Smooth muscle cell (in vitro differentiated cells): ENCODE measurements around the gene GCHFR. TPM values are rescaled to one million over a fixed set of nuclear protein-coding genes. Genes with fewer than 3 reads are reported as not detected.

Experiments used
- DNase-seq: peaks from one replicate; lab custom pipeline; 2025; ENCODE audit not compliant: unreplicated experiment; lab: John Stamatoyannopoulos, UW
- H2AFZ ChIP-seq: fragments of 200-600 bp; sonication (generic); 2 replicates; pipeline ENCODE4 v1.6.0; 2016; ENCODE audit warnings: antibody characterized with exemption, low read depth, mild to moderate bottlenecking
- H3F3A ChIP-seq: fragments of 200-600 bp; sonication (generic); 2 replicates; pipeline ENCODE4 v1.6.0; 2017; ENCODE audit warnings: antibody characterized with exemption, low read depth
- H3K27ac ChIP-seq: fragments of 200-600 bp; sonication (generic); 2 replicates; pipeline ENCODE4 v1.5.1; 2016; ENCODE audit warnings: low read depth, mild to moderate bottlenecking
- H3K27me3 ChIP-seq: fragments of 200-600 bp; sonication (generic); 2 replicates; pipeline ENCODE4 v1.6.1; 2016; ENCODE audit warnings: low read depth, mild to moderate bottlenecking
- H3K36me3 ChIP-seq: fragments of 200-600 bp; sonication (generic); 2 replicates; pipeline ENCODE4 v1.5.1; 2016; ENCODE audit warnings: low read depth
- H3K4me1 ChIP-seq: fragments of 200-600 bp; sonication (generic); 2 replicates; pipeline ENCODE4 v1.5.1; 2016; ENCODE audit warnings: low read depth
- H3K4me2 ChIP-seq: fragments of 200-600 bp; sonication (generic); 2 replicates; pipeline ENCODE4 v1.6.0; 2016; ENCODE audit warnings: mild to moderate bottlenecking
- H3K4me3 ChIP-seq: fragments of 200-600 bp; sonication (generic); 2 replicates; pipeline ENCODE4 v1.5.1; 2016; ENCODE audit warnings: mild to moderate bottlenecking
- H3K79me2 ChIP-seq: fragments of 200-600 bp; sonication (generic); 2 replicates; pipeline ENCODE4 v1.6.0; 2016; ENCODE audit warnings: low read depth, mild to moderate bottlenecking
- H3K9ac ChIP-seq: fragments of 200-600 bp; sonication (generic); 2 replicates; pipeline ENCODE4 v1.6.0; 2016; ENCODE audit warnings: low read depth
- H3K9me3 ChIP-seq: fragments of 200-600 bp; sonication (generic); replicated peaks from 2 replicates; pipeline ENCODE4 v1.5.1; 2016; ENCODE audit warnings: low read depth
- H4K20me1 ChIP-seq: fragments of 200-600 bp; sonication (generic); 2 replicates; pipeline ENCODE4 v1.6.0; 2016; ENCODE audit warnings: low read depth
- CTCF ChIP-seq: fragments of 200-600 bp; sonication (generic); IDR thresholded peaks from 2 replicates; pipeline ENCODE4 v1.5.1; 2017; ENCODE audit warnings: borderline replicate concordance, mild to moderate bottlenecking, antibody characterized with exemption; ENCODE audit not compliant: insufficient read depth, poor library complexity, severe bottlenecking
- WGBS: methylation state at CpG from one replicate; pipeline ENCODE4 v1.1.7; 2016; ENCODE audit warnings: low lambda C conversion rate; 5-methylcytosine and 5-hydroxymethylcytosine counted together
- polyA plus RNA-seq: library from polyadenylated mRNA; unstranded; fragments of >200 nt; fragmentation: Nextera tagmentation; extraction: Ambion mirVana; gene quantifications from 2 replicates; pipeline ENCODE4 v1.2.1, GENCODE V29; 2016
- small RNA-seq: library from RNA; depleted of rRNA; stranded (forward); fragments of <200 nt; gene quantifications from one replicate; pipeline ENCODE3, GENCODE V24; 2014
- total RNA-seq: library from RNA; depleted of rRNA; stranded (reverse); fragments of >200 nt; gene quantifications from 2 replicates; pipeline ENCODE4 v1.2.3, GENCODE V29; 2014

The GCHFR gene
- total and polyA plus RNA-seq, 2 experiments from 2014 or later = 8.9 to 9.1 TPM

- no peak overlapping the region for H3K9ac ChIP-seq
- no peaks in the 10 kb centered on the region for H3K27me3 ChIP-seq
- peaks cover 5% of the 10 kb centered on the region for H3K79me2 ChIP-seq
- no peaks in the 10 kb centered on the region for H3F3A ChIP-seq
- no peak for DNase-seq
- H4K20me1 ChIP-seq = no peaks in the 10 kb centered on the region
- H3K27ac ChIP-seq = no peak overlapping the region
- no peak overlapping the region for H3K4me3 ChIP-seq
- TF ChIP-seq CTCF = no peak
- no peak overlapping the region for H2AFZ ChIP-seq
- H3K9me3 ChIP-seq = no peaks in the 10 kb centered on the region
- no peak overlapping the region for H3K4me2 ChIP-seq
- H3K4me1 ChIP-seq = no peaks in the 10 kb centered on the region
- WGBS = 95% methylated on average over 12 of the region's 12 CpGs
- H3K36me3 ChIP-seq = no peaks in the 10 kb centered on the region
Observed at GRCh38 chr15:40812721-40813425, 49.0 kb downstream of the GCHFR start.

- WGBS = 87% methylated on average over 4 of the region's 4 CpGs
- H3F3A ChIP-seq = no peaks in the 10 kb centered on the region
- H3K27ac ChIP-seq = no peak overlapping the region
- no peaks in the 10 kb centered on the region for H3K79me2 ChIP-seq
- no peaks in the 10 kb centered on the region for H4K20me1 ChIP-seq
- H3K4me1 ChIP-seq = no peaks in the 10 kb centered on the region
- no peaks in the 10 kb centered on the region for H3K27me3 ChIP-seq
- H2AFZ ChIP-seq = no peak overlapping the region
- no peak overlapping the region for H3K4me2 ChIP-seq
- no peak overlapping the region for H3K4me3 ChIP-seq
- TF ChIP-seq CTCF = no peak
- no peaks in the 10 kb centered on the region for H3K36me3 ChIP-seq
- no peak overlapping the region for H3K9ac ChIP-seq
- no peaks in the 10 kb centered on the region for H3K9me3 ChIP-seq
- no peak for DNase-seq
Observed at GRCh38 chr15:40815042-40815698, 51.3 kb downstream of the GCHFR start.

Small RNA genes lying within 50 kb of the gene (small RNA-seq; reads per million reads assigned to genes)
- not detected for gene SUMO2P15

Other genes starting within 250 kb of the GCHFR start
- 16.2 and 25.5 TPM in 2 replicates for gene CCDC32, start 199.0 kb upstream of the GCHFR start, total RNA-seq
- 19.3 and 20.6 TPM in 2 replicates for gene CCDC32, start 199.0 kb upstream of the GCHFR start, polyA plus RNA-seq
- 6.8 and 7.3 TPM in 2 replicates for gene RPUSD2, start 194.8 kb upstream of the GCHFR start, total RNA-seq
- 13.3 and 17.6 TPM in 2 replicates for gene RPUSD2, start 194.8 kb upstream of the GCHFR start, polyA plus RNA-seq
- gene KNL1, start 169.8 kb upstream of the GCHFR start, total RNA-seq = 7.2 and 10.8 TPM in 2 replicates
- gene KNL1, start 169.8 kb upstream of the GCHFR start, polyA plus RNA-seq = 1.5 and 3.1 TPM in 2 replicates
- gene RAD51, start 68.9 kb upstream of the GCHFR start, total RNA-seq = 9.2 and 9.7 TPM in 2 replicates
- 10.7 and 15.2 TPM in 2 replicates for gene RAD51, start 68.9 kb upstream of the GCHFR start, polyA plus RNA-seq
- gene RMDN3, start 8.8 kb upstream of the GCHFR start, total RNA-seq = 11.0 and 12.8 TPM in 2 replicates
- 20.0 and 25.1 TPM in 2 replicates for gene RMDN3, start 8.8 kb upstream of the GCHFR start, polyA plus RNA-seq
- 0.09 and 0.63 TPM in 2 replicates for gene C15orf62, start 5.9 kb downstream of the GCHFR start, total RNA-seq
- gene C15orf62, start 5.9 kb downstream of the GCHFR start, polyA plus RNA-seq = 0.35 and 0.74 TPM in 2 replicates
- 16.5 and 18.1 TPM in 2 replicates for gene ZFYVE19, start 43.0 kb downstream of the GCHFR start, total RNA-seq
- 30.1 and 31.9 TPM in 2 replicates for gene ZFYVE19, start 43.0 kb downstream of the GCHFR start, polyA plus RNA-seq
- 23.7 and 25.0 TPM in 2 replicates for gene DNAJC17, start 43.4 kb downstream of the GCHFR start, total RNA-seq
- 33.6 and 35.3 TPM in 2 replicates for gene DNAJC17, start 43.4 kb downstream of the GCHFR start, polyA plus RNA-seq
- not detected in 2 replicates for gene PPP1R14D, start 64.6 kb downstream of the GCHFR start, total RNA-seq
- not detected in 2 replicates for gene PPP1R14D, start 64.6 kb downstream of the GCHFR start, polyA plus RNA-seq
- gene SPINT1, start 80.0 kb downstream of the GCHFR start, total RNA-seq = 47.0 and 76.5 TPM in 2 replicates
- gene SPINT1, start 80.0 kb downstream of the GCHFR start, polyA plus RNA-seq = 50.2 and 140 TPM in 2 replicates
- 2.9 and 3.3 TPM in 2 replicates for gene RHOV, start 110.2 kb downstream of the GCHFR start, total RNA-seq
- gene RHOV, start 110.2 kb downstream of the GCHFR start, polyA plus RNA-seq = 3.0 and 10.3 TPM in 2 replicates
- gene VPS18, start 130.4 kb downstream of the GCHFR start, total RNA-seq = 14.2 and 15.4 TPM in 2 replicates
- 17.2 and 24.4 TPM in 2 replicates for gene VPS18, start 130.4 kb downstream of the GCHFR start, polyA plus RNA-seq
- 0.04 TPM in 1 of 2 replicates, not detected in the other for gene DLL4, start 165.3 kb downstream of the GCHFR start, total RNA-seq
- 0.37 TPM in 1 of 2 replicates, not detected in the other for gene DLL4, start 165.3 kb downstream of the GCHFR start, polyA plus RNA-seq
- 25.2 and 29.6 TPM in 2 replicates for gene CHAC1, start 189.4 kb downstream of the GCHFR start, total RNA-seq
- gene CHAC1, start 189.4 kb downstream of the GCHFR start, polyA plus RNA-seq = 31.5 and 33.6 TPM in 2 replicates